Activated T-cell treated with anti-CD3 and anti-CD28 coated beads, Interleukin-2, amount 50 U/mL, for 72 hours (primary cell): ENCODE results near the gene SPDYA. TPM values are rescaled to one million over a fixed set of nuclear protein-coding genes. Genes with fewer than 3 reads are reported as not detected.
A peak's percentile ranks its signal among the peaks of the same experiment; 100 is the strongest.

Source experiments
- ATAC-seq, 2 donors: fragments of 150-1000 bp; cut with Tn5 transposase; replicated peaks in 1 of 2; 2 replicates each; pipeline ENCODE4 v1.10.0; 2021; ENCODE audit warnings: moderate library complexity in 2 of 2, mild to moderate bottlenecking in 1 of 2
- DNase-seq, 2 donors: peaks; one replicate each; pipeline ENCODE4 v3.0.0; 2021 to 2022; ENCODE audit warnings: mixed read lengths in 1 of 2
- H3K27ac Mint-ChIP-seq: one replicate; pipeline ENCODE4 v1.8.0; 2022; ENCODE audit warnings: mild to moderate bottlenecking, moderate library complexity, mixed read lengths
- H3K27me3 Mint-ChIP-seq: one replicate; pipeline ENCODE4 v1.8.0; 2022; ENCODE audit warnings: low read depth, mixed read lengths
- H3K36me3 Mint-ChIP-seq, 2 donors: one replicate each; pipeline ENCODE4 v1.8.0; 2022; ENCODE audit warnings: mixed read lengths in 2 of 2, mild to moderate bottlenecking in 1 of 2; ENCODE audit not compliant: insufficient read depth in 2 of 2
- H3K4me1 Mint-ChIP-seq: one replicate; pipeline ENCODE4 v1.8.0; 2022; ENCODE audit warnings: low read depth, mixed read lengths
- H3K4me3 Mint-ChIP-seq, 2 donors: one replicate each; pipeline ENCODE4 v1.8.0; 2022; ENCODE audit warnings: mild to moderate bottlenecking in 2 of 2, mixed read lengths in 2 of 2, moderate library complexity in 2 of 2
- H3K9me3 Mint-ChIP-seq, 2 donors: one replicate each; pipeline ENCODE4 v1.8.0; 2022; ENCODE audit warnings: mixed read lengths in 2 of 2
- total RNA-seq, 2 donors: library from RNA; stranded (reverse); gene quantifications; one replicate each; pipeline ENCODE4 v1.2.3, GENCODE V29; 2022

Gene SPDYA
- total RNA-seq, result 1 to 10 TPM; 1.1 to 1.5 TPM

DNA sequence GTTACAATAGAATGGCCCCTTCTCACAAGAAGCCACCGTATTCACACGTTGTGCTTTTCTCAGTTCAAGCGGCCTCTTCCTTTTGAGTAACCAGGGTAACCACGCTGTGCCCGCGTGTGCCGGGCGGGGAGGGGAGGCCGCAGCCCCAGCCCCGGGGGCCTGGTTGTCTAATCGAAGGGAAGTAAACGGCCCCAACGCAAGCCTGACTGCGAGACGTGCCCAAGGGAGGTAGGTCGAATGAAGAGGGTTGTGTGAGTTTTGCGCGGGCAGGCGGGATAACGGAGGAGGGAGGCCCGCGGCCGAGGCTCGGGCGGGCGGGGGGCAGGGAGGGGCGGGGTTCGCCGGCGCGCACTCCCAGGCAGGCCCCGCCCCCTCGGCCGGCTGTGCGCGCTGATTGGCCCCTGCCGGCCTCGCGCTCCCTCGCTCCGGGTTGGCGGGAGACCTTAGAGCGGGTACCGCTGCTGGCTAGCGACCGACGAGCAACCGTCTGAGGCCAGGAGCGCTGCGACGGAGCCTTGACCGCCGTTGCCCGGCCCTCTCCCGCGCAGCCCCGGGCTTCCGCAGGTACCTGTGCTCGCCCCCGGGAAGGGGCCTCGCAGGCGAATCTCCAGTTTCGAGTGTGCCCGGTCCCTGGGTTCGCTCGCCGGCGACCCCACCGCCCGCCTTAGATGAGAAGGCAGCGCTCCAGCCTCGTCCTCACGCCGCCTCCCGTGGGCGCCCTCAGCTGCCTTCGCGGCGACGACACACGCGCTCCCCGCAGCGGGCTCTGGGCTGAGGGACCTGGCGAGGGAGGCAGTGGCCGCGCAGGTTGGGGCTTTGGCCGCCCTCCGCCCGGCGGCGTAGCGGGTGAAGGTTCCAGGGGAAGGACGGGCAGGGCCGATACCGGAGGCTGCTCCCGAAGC is at the start of gene SPDYA:
SPDYA (plus strand) TSS at position 451 of the 902 bp plus-strand sequence. CDS start 5,181 bp downstream, outside the sequence.
- Mint-ChIP-seq H3K27me3 (no peaks in the 10 kb centered on the region), H3K36me3 (peaks cover 0 to 2% of the 10 kb centered on the region in 2 donors), H3K9me3 (peaks cover 0 to under 1% of the 10 kb centered on the region in 2 donors), H3K27ac (peak within 1 kb of the TSS; percentile 46), H3K4me3 (peak within 1 kb of the TSS; percentile 83 to 89), H3K4me1 (peaks cover 14% of the 10 kb centered on the region)
- DNase-seq (peak; percentile 86 to 88), ATAC-seq (peak; percentile 93 to 95)

DNA sequence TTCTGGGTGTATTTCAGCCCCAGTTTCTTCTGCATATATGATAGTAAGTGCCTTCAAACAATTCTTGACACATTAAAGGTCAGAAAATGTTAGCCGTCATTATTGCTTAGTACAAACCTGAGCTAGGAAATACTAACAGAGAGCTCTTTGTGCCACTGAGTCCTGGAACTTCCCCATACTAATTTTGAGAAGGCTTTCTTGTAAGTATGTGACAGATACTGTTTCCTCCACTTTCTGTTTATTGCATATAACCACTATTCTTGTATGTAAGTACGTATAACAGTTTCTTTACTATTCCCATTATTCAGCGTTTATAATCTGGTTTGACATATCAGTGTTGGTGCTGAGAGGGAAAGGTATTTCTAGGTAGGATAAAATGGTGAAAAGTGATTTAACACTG is 49.2 kb upstream of the SPDYA start:
- no peaks in the 10 kb centered on the region for H3K27me3 Mint-ChIP-seq
- H3K27ac Mint-ChIP-seq, result peak overlapping the region; percentile 77
- no peaks in the 10 kb centered on the region for H3K9me3 Mint-ChIP-seq
- DNase-seq, result no peak
- peaks cover 2 to 4% of the 10 kb centered on the region in 2 donors for H3K36me3 Mint-ChIP-seq
- peak; percentile 36 to 54 for ATAC-seq
- peaks cover 73% of the 10 kb centered on the region for H3K4me1 Mint-ChIP-seq
- peak overlapping the region in 1 of 2 donors; percentile 70 for H3K4me3 Mint-ChIP-seq

DNA sequence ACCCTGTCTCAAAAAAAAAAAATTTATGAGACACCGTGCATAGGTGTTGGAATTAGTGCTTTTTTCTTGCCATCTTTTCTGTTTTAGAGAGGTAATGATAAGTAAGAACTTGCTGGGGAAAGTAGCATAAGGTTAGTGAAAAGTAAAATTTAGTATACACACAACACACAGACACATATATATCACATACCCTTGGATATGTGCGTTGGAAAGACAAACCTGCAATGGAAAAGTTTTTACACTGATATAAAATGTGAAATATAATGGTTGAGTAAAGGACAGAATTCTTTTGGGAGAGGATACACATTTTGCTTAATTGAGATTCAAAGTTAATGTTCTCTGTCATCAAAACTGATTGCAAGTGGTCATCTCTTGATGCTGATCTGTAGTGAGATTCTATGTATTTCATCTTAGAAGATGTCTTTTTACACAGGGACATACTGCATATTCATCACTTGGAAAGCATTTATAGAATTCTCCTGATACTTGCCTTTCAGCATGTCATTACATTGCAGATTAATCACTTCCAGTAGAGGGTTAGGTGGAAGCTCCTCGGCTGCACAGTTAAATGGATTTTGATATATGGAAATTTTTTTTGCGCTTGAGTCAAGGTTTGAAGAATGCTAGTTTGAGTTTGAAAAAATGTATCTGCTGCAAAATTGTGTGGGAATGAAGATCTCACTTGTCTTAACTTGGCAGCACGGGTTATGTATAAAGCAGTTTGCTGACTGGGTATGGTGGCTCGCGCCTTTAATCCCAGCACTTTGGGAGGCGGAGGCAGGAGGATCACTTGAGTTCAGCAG is 45.5 kb upstream of the SPDYA start:
- no peaks in the 10 kb centered on the region for H3K9me3 Mint-ChIP-seq
- H3K27ac Mint-ChIP-seq, result peak overlapping the region; percentile 77
- H3K27me3 Mint-ChIP-seq, result no peaks in the 10 kb centered on the region
- H3K4me1 Mint-ChIP-seq, result peaks cover 79% of the 10 kb centered on the region
- DNase-seq, result no peak
- ATAC-seq, result no peak
- no peak overlapping the region for H3K4me3 Mint-ChIP-seq
- peaks cover 2 to 8% of the 10 kb centered on the region in 2 donors for H3K36me3 Mint-ChIP-seq

DNA sequence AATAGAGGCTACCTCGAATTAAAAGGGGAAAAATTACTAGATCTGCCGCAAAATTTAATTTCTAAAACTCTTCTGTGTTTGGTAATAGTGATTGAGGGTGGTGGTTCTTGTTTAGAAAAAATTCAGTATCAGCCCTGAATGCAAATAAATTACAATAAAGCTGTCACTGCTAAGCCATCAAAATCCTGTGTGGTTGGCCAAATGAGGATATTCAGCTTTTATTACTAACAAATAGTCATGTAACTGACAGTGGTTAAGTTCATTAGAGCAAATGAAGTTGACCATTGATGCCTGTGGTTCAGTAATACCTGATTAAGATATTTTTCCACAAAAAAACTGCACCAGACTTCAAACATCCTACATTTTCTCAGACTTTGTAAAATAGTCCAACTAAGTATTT is 44.6 kb upstream of the SPDYA start:
- H3K9me3 Mint-ChIP-seq, result no peaks in the 10 kb centered on the region
- peaks cover 2 to 5% of the 10 kb centered on the region in 2 donors for H3K36me3 Mint-ChIP-seq
- H3K27me3 Mint-ChIP-seq, result no peaks in the 10 kb centered on the region
- ATAC-seq, result no peak
- H3K4me1 Mint-ChIP-seq, result peaks cover 83% of the 10 kb centered on the region
- no peak for DNase-seq
- H3K27ac Mint-ChIP-seq, result no peak overlapping the region
- no peak overlapping the region for H3K4me3 Mint-ChIP-seq

DNA sequence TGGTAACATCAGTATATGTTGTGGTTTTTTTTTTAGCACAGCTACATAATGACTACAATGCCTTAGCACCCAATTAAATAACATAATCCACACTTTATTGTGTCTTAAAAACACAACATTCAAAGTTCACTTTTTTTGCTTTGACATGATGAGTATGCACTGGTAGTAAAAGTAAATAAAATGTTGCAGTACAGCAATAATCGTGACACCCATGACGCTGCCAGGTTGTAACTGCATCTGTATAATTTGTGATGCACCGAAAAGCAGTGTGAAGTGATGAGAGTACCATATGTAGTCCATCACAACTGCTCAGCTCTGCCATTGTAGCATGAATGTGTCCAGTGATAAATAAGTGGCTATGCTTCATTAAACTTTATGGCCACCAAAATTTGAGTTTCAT is 43.3 kb upstream of the SPDYA start:
- no peak for ATAC-seq
- Mint-ChIP-seq H3K4me1 (peaks cover 83% of the 10 kb centered on the region), H3K27me3 (no peaks in the 10 kb centered on the region), H3K27ac (no peak overlapping the region), H3K4me3 (no peak overlapping the region), H3K9me3 (no peaks in the 10 kb centered on the region), H3K36me3 (peaks cover 2 to 5% of the 10 kb centered on the region in 2 donors)
- no peak for DNase-seq

DNA sequence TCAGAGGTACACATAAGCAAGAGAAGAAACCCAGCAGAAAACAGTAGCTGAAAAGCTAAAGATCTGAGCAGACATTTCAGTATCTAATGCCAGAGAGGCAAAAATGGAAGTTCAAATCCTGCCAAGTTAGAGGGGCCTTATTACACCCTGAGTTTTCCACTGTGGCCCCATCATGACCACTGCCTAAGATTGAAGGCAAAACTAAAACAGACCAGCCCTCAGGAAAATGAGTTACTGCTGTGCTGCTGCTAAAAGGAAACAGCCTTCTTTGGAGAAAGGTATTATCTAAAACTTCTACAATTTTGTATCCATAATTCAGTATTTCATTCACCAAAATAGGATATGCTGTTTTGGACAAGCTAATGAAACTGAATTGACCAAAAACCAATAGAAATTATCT is 42.2 kb upstream of the SPDYA start:
- Mint-ChIP-seq H3K36me3 (peaks cover 2 to 5% of the 10 kb centered on the region in 2 donors), H3K9me3 (no peaks in the 10 kb centered on the region), H3K4me3 (peak overlapping the region in 1 of 2 donors; percentile 6), H3K27ac (peak overlapping the region; percentile 87), H3K4me1 (peaks cover 76% of the 10 kb centered on the region), H3K27me3 (no peaks in the 10 kb centered on the region)
- DNase-seq, result no peak
- ATAC-seq, result no peak

GRCh38 chr2:28768952-28769351 is 41.7 kb upstream of the SPDYA start:
- no peaks in the 10 kb centered on the region for H3K9me3 Mint-ChIP-seq
- no peak for DNase-seq
- H3K4me1 Mint-ChIP-seq, result peaks cover 71% of the 10 kb centered on the region
- no peak for ATAC-seq
- H3K27me3 Mint-ChIP-seq, result no peaks in the 10 kb centered on the region
- H3K4me3 Mint-ChIP-seq, result peak overlapping the region in 1 of 2 donors; percentile 18
- peak overlapping the region; percentile 87 for H3K27ac Mint-ChIP-seq
- H3K36me3 Mint-ChIP-seq, result peaks cover under 1 to 5% of the 10 kb centered on the region in 2 donors

- ATAC-seq (no peak), DNase-seq (no peak)
- H3K27ac Mint-ChIP-seq, result no peak overlapping the region
- H3K4me3 Mint-ChIP-seq, result no peak overlapping the region
- peaks cover 1 to 12% of the 10 kb centered on the region in 2 donors for H3K36me3 Mint-ChIP-seq
- H3K4me1 Mint-ChIP-seq, result peaks cover 61% of the 10 kb centered on the region
- H3K9me3 Mint-ChIP-seq, result no peaks in the 10 kb centered on the region
- H3K27me3 Mint-ChIP-seq, result no peaks in the 10 kb centered on the region
These were observed 38.3 kb upstream of the SPDYA start for GRCh38 chr2:28772351-28772750.

DNA sequence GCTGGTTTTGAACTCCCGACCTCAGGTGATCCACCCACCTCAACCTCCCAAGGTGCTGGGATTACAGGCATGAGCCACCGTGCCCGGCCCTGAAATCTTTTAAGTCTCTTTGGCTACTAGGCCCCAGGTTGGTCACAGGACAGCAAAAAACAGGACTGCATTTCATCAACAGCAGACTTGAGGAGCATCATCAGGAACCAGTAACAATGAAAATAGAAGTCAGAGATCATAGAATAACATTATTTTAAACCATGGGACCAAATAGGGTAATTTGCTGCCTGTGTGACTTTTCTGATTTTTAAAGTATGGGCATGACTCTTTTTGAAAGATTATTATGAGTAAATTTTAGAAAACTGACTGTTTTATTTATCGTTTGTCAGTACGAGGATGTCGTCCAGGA is 34.2 kb upstream of the SPDYA start:
- Mint-ChIP-seq H3K9me3 (no peaks in the 10 kb centered on the region), H3K27me3 (no peaks in the 10 kb centered on the region), H3K36me3 (peaks cover 1 to 12% of the 10 kb centered on the region in 2 donors), H3K4me3 (peak overlapping the region in 1 of 2 donors; percentile 32), H3K27ac (peak overlapping the region; percentile 90), H3K4me1 (peaks cover 33% of the 10 kb centered on the region)
- peak in 1 of 2 donors; percentile 69 for ATAC-seq
- DNase-seq, result no peak

GRCh38 chr2:28778392-28778791 is 32.2 kb upstream of the SPDYA start:
- Mint-ChIP-seq H3K27ac (peak overlapping the region; percentile 44), H3K27me3 (no peaks in the 10 kb centered on the region), H3K4me3 (no peak overlapping the region), H3K4me1 (peaks cover 23% of the 10 kb centered on the region), H3K9me3 (no peaks in the 10 kb centered on the region), H3K36me3 (peaks cover 8 to 21% of the 10 kb centered on the region in 2 donors)
- no peak for DNase-seq
- no peak for ATAC-seq

DNA sequence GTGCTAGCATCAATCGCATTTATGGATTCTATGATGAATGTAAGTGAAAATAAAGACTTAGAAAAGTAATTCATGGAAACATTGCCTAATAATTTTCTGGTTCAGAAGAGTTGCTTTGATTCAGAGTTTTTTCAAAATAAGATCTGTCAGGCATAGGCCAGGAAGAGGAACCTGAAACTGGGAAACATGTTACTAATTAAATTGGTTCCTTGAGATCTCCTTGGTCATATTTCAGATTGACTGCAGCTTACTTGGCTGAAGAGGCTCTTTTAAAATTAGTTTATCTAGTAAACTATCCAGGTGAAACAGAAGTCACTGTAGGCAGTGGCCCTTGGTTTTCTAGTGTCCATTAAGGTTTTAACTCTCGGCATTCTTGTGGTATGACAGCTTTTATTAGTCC is 31.6 kb upstream of the SPDYA start:
- Mint-ChIP-seq H3K4me3 (no peak overlapping the region), H3K27me3 (no peaks in the 10 kb centered on the region), H3K36me3 (peaks cover 8 to 26% of the 10 kb centered on the region in 2 donors), H3K4me1 (peaks cover 23% of the 10 kb centered on the region), H3K27ac (peak overlapping the region; percentile 44), H3K9me3 (no peaks in the 10 kb centered on the region)
- no peak for DNase-seq
- ATAC-seq, result no peak

DNA sequence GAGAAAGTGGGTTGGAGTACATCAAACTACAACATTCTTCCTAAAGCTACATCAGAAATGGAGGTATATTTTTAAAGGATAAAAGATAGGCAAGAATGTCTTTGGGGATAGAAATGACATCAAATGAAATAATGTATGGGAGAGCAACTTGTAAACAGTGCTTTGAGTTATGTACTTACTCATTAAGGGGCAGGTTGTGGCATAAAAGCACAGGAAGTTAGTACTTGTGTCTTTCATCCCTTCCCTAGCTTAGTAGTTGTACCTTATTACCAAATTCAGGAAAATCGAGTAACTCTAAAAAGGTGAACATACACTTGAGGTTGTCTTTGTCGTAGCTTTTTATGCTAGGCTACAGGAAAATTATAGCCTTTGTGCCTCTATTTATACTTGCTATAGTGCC is 30.1 kb upstream of the SPDYA start:
- H3K4me1 Mint-ChIP-seq, result peaks cover 23% of the 10 kb centered on the region
- no peak overlapping the region for H3K4me3 Mint-ChIP-seq
- peaks cover 8 to 28% of the 10 kb centered on the region in 2 donors for H3K36me3 Mint-ChIP-seq
- ATAC-seq (no peak), DNase-seq (no peak)
- no peaks in the 10 kb centered on the region for H3K9me3 Mint-ChIP-seq
- peak overlapping the region; percentile 95 for H3K27ac Mint-ChIP-seq
- no peaks in the 10 kb centered on the region for H3K27me3 Mint-ChIP-seq

GRCh38 chr2:28782423-28782822 is 28.2 kb upstream of the SPDYA start:
- Mint-ChIP-seq H3K27me3 (no peaks in the 10 kb centered on the region), H3K27ac (peak overlapping the region; percentile 5), H3K9me3 (no peaks in the 10 kb centered on the region), H3K36me3 (peaks cover 8 to 27% of the 10 kb centered on the region in 2 donors), H3K4me3 (no peak overlapping the region), H3K4me1 (peaks cover 11% of the 10 kb centered on the region)
- ATAC-seq (no peak), DNase-seq (no peak)
